Measurements from ENCODE around the gene MROH2A.

Gene MROH2A

GRCh38 chr2:233819884-233820773 is 42.0 kb downstream of the MROH2A start:
- DNase-seq, result no peak

- DNase-seq, result no peak
These were observed 42.6 kb downstream of the MROH2A start for GRCh38 chr2:233820774-233821105.

DNA sequence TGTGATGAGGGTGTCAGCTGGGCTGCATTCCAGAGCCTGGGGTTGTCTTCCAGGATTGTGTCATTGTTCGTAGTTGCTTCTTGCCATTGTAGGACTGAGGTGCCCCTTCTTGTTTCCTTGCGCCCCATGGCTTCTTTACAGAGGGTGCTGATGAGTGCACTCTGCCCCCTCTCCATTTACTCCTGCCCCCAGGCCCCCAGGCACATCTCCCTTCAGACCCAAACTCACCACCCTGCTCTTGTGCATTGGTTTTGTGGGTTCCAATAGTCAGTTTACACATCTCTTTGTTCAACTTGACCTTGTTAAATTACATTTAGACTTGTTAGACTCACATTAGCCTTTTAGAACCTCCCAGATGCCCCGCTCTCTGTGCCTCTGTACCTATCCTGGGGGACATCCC is 43.1 kb downstream of the MROH2A start:
- DNase-seq, result no peak

DNA sequence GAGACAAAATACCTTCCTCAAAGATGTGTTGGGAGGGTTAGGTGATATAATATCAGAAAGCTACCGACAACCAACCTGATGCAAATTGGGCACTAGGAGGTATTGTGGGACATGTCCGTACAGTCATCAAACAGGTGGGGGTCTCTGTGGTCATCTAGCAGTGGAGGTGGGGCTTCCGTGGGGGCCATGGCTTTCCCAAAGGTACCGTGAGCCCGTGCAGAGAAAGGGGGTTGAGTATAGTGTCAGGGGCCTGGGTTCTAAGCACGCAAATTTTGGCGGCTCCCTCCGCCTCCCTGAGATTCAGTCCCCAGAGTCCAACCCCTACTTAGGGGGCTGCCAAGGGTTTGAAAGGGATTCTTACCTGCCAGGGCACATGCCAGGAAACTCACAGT is 43.6 kb downstream of the MROH2A start:
- DNase-seq, result no peak

GRCh38 chr2:233822101-233822771 is 44.1 kb downstream of the MROH2A start:
- DNase-seq, result no peak

DNA sequence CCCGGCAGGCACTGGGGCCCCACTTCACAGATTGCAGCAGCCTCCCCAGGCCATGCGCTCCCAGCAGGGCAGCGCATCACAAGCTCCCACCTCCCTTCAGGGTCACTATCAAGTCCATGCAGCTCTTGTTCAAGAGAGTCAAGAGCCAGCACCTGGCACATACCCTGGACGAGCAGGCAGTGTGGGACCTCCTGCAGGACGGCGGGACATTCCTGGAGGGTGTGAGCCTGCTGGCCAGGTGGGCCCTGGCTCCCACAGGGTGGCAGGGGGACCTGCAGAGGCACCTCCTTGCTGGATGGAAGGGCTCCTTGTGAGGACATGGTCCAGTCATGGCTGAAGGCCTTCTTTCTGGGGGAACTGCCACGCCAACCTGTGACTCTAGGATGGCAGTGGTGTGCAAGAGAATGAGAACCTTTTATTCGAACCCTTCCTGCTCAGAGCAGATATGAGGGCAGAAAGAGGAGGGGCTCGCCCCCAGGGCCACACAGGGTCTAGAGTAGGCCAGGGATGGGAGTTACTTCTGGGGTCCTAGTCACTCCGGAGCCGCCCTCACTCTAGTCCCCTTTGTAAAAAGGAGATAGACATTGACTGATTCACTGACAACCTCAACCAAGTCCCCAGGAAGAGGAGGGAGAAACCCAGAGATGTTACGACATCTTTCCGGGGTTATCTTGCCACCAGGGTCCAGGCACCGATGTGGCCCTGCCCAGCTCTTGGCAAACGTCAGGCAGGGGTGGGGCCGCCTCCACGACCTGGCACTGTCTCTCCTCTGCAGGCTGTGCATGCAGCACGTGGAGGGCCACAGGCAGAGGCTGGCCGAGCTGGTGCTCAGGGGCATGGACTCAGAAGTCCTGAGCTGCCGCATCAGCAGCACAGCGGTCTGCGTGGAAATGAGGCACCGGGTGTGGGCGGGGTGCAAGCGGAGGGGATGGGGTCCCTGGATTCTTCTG is 44.9 kb downstream of the MROH2A start:
- no peak for DNase-seq

GRCh38 chr2:233823731-233824121 is 45.6 kb downstream of the MROH2A start:
- no peak for DNase-seq

GRCh38 chr2:233824373-233824772 is 46.2 kb downstream of the MROH2A start:
- DNase-seq, result no peak

DNA sequence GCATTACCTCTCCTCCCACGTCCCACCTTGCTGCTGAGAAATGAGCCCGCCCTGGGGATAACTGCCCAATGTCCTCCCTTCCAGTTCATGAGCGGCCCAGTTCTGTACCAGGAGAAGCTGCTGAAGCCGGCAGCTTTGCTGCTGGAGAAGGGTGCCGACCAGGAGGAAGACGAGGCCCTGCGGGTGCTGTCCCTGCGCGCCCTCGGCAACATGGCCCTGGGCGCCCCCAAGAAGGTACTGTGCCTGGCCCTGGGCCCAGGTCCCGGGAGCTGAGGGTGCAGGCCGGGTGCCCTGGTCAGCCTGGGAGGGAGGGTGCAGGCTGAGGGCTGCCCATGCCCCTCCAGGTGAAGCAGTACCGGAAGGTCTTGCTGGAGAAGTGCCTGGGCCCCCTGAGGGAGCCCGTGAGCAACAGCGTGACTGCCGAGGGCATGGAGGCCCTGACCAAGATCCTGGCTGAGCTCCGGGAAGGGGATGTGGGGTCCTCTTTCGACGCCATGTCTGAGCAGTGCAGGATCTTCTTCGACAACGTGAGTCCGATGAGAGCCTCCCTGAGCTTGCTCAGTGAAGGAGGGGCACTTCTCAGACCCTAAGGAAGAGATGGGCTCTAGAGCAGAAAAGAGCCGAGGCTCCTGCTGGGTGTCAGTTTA is 50.5 kb downstream of the MROH2A start:
- no peak for DNase-seq

GRCh38 chr2:233829193-233830110 is 51.3 kb downstream of the MROH2A start:
- DNase-seq, result no peak

- DNase-seq, result no peak
These were observed 52.1 kb downstream of the MROH2A start for GRCh38 chr2:233830111-233830802.

- DNase-seq, result no peak
These were observed 53.0 kb downstream of the MROH2A start for GRCh38 chr2:233831011-233831721.

- DNase-seq, result no peak
These were observed 53.7 kb downstream of the MROH2A start for GRCh38 chr2:233831861-233832260.

- DNase-seq, result no peak
These were observed 54.3 kb downstream of the MROH2A start for GRCh38 chr2:233832414-233832813.

GRCh38 chr2:233832869-233833311 is 54.8 kb downstream of the MROH2A start:
- no peak for DNase-seq

- no peak for DNase-seq
These were observed 55.2 kb downstream of the MROH2A start for GRCh38 chr2:233833345-233833744.

DNA sequence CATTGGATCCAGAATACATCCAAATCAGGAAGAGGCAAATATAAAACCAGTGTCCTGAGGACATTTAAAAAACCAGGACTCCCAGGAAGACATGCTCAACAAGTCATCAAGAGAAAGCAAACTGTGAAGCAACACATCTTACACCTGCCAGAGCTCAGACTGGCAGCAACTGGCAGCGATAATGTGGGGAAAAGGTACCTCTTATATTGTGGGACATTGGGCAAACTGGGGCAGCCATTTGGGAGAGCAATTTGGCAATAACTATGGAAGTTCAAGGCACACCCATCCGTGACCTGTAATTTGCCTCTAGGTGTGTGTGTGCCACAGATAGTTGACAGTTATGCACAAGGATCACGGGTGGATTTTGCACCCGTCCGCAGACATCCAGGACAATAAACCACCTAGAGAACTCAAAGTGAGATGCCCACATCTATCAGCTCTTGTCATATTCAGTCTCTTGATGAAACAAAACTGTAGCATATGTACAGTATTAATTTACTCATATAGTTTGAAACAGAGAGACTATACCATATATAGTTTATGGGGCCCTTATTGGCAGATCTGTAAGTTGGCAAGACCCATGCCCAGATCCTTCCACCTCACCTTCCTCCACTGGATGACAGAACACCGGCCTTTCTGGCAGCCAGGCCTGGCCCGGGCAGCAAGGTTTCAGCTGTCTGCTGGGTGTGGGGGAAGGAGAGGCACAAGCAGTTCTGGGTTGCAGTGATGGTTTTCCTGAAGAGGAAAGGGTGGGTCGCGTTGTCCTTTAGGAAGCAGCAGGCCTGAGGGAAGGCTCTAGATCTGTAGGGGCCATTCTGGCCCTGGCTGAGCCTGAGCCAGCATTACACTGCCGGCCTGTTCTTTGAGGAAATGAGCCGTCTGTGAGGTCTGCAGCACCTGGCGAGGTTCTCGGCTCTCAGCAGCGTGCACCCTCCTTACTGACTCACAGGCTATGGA is 57.4 kb downstream of the MROH2A start:
- DNase-seq, result no peak

DNA sequence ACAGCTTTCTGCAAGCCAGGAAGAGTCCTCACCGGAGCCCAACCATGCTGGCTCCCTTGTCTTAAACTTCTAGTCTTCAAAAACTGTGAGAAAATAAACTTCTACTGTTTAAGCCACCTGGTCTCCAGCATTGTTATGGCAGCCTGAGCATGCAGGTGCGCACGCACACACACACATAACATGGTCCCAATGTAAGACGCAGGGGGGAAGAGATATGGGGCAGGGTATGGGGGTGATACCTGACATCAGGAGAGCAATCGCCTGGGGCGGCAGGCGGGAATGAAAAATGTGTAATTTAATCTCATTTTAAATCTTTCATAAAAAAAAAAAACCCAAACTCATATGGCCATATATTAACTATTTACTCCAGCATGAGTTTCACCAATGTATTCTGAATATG is 58.2 kb downstream of the MROH2A start:
- DNase-seq, result no peak

DNA sequence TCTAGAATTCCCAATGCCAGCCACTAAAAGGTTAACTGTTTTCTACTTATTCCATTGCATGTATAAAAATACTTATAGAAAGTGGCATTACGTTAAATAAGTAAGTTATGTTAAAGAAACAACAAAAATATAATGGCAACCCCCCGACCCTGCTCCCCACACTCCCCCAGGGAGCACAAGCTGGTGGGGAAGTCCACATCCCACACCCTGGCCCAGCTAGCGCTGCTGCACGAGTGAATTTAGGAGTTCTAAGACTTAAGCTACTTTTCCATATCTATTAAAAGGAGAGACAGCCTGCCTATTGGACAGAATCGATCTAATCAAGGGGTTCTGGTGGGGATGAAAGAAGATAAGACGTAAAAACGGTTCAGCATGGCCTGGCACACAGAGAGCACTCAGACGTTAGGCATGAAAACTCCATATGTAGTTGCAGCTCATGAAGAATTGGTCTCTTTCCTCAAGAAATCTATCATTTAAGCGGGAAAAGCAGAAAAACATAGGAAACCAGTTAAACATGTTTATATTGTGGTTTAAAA is 59.6 kb downstream of the MROH2A start:
- no peak for DNase-seq
